Stimulated activated CD4-positive, alpha-beta T cell treated with anti-CD3 and anti-CD28 coated beads, Interleukin-2, amount 100 ng/mL, for 24 hours (primary cell): ENCODE data around the gene S100PBP.

Experiments
- DNase-seq, 2 donors: peaks; one replicate each; pipeline ENCODE4 v3.0.0-alpha.2; 2020

Gene S100PBP

GRCh38 chr1:32888677-32889420, 71.4 kb downstream of the S100PBP start:
- no peak for DNase-seq

GRCh38 chr1:32889731-32890278, 72.4 kb downstream of the S100PBP start:
- no peak for DNase-seq

- DNase-seq, result no peak
Measured at GRCh38 chr1:32890516-32891240, 73.2 kb downstream of the S100PBP start.

- no peak for DNase-seq
Measured at GRCh38 chr1:32891241-32891570, 73.8 kb downstream of the S100PBP start.

- DNase-seq, result no peak
Measured at GRCh38 chr1:32891630-32892029, 74.2 kb downstream of the S100PBP start.

GRCh38 chr1:32892368-32893197, 75.1 kb downstream of the S100PBP start:
- peak; percentile 39 to 66 for DNase-seq

GRCh38 chr1:32893198-32894018, 76.0 kb downstream of the S100PBP start:
- DNase-seq, result peak in 1 of 2 donors; percentile 33

GRCh38 chr1:32894019-32894600, 76.7 kb downstream of the S100PBP start:
- no peak for DNase-seq

- no peak for DNase-seq
Measured at GRCh38 chr1:32894681-32895080, 77.2 kb downstream of the S100PBP start.

- DNase-seq, result no peak
Measured at GRCh38 chr1:32895325-32896215, 78.1 kb downstream of the S100PBP start.

- no peak for DNase-seq
Measured at GRCh38 chr1:32896451-32896850, 79.0 kb downstream of the S100PBP start.

- DNase-seq, result no peak
Measured at GRCh38 chr1:32897082-32898049, 79.9 kb downstream of the S100PBP start.

GRCh38 chr1:32898056-32898455, 80.6 kb downstream of the S100PBP start:
- DNase-seq, result no peak

GRCh38 chr1:32898958-32899357, 81.5 kb downstream of the S100PBP start:
- no peak for DNase-seq

GRCh38 chr1:32899586-32900296, 82.3 kb downstream of the S100PBP start:
- no peak for DNase-seq

GRCh38 chr1:32900371-32900955, 83.0 kb downstream of the S100PBP start:
- DNase-seq, result no peak

GRCh38 chr1:32900956-32901822, 83.7 kb downstream of the S100PBP start, which contains the start of gene TMEM54:
TSS of gene TMEM54 (minus strand) at chr1:32901389. CDS start at chr1:32901238, 151 bp downstream.
- DNase-seq, result peak in 1 of 2 donors; percentile 35
